Nephron (organoid): ENCODE results near the gene SP2.

ENCODE experiments used
- H3K27ac Mint-ChIP-seq, 3 experiments: 2 replicates each; pipeline ENCODE4 v1.8.0; 2020; ENCODE audit warnings: mixed read lengths in 3 of 3, mild to moderate bottlenecking in 2 of 3, moderate library complexity in 1 of 3
- H3K27me3 Mint-ChIP-seq: 2 replicates; pipeline ENCODE4 v1.8.0; 2021; ENCODE audit warnings: low read depth, mild to moderate bottlenecking, moderate library complexity, mixed read lengths
- H3K36me3 Mint-ChIP-seq: 2 replicates; pipeline ENCODE4 v1.8.0; 2020; ENCODE audit warnings: low read depth, mixed read lengths
- H3K4me1 Mint-ChIP-seq: 2 replicates; pipeline ENCODE4 v1.8.0; 2020; ENCODE audit warnings: mixed read lengths
- H3K4me3 Mint-ChIP-seq, 3 experiments: 2 replicates each; pipeline ENCODE4 v1.8.0; 2020; ENCODE audit warnings: mild to moderate bottlenecking in 3 of 3, mixed read lengths in 3 of 3, moderate library complexity in 2 of 3
- H3K9me3 Mint-ChIP-seq: 2 replicates; pipeline ENCODE4 v1.8.0; 2020; ENCODE audit warnings: mixed read lengths
- TF ChIP-seq, protein P1 (sequence below), 3 experiments: fragments of 200-600 bp; sonication (generic); IDR thresholded peaks; one replicate each; pipeline ENCODE4 v1.5.0; 2021; ENCODE audit warnings: antibody characterized with exemption in 3 of 3; ENCODE audit not compliant: unreplicated experiment in 3 of 3

The SP2 gene

DNA sequence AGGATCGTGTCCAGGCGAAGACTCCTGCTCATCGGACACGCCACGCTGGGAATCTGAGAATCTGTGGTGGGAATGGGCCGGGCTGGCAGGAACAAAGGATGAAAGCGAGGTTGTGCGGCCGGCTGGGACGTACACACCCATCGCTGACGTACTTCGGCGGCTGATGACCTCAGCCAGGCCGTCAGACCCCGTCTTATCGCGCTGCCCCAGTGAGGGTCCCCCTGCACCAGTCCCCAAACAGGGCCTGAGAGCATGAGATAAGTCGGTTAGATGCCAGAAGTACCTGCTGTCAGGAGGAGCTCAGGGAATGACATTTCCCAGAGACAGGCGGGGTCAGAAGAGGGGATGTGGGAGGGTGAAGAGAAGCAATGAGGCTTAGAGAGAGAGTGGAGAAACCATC lies 29.1 kb upstream of the SP2 start:
- no peak overlapping the region for H3K4me3 Mint-ChIP-seq
- TF ChIP-seq, protein P1, sequence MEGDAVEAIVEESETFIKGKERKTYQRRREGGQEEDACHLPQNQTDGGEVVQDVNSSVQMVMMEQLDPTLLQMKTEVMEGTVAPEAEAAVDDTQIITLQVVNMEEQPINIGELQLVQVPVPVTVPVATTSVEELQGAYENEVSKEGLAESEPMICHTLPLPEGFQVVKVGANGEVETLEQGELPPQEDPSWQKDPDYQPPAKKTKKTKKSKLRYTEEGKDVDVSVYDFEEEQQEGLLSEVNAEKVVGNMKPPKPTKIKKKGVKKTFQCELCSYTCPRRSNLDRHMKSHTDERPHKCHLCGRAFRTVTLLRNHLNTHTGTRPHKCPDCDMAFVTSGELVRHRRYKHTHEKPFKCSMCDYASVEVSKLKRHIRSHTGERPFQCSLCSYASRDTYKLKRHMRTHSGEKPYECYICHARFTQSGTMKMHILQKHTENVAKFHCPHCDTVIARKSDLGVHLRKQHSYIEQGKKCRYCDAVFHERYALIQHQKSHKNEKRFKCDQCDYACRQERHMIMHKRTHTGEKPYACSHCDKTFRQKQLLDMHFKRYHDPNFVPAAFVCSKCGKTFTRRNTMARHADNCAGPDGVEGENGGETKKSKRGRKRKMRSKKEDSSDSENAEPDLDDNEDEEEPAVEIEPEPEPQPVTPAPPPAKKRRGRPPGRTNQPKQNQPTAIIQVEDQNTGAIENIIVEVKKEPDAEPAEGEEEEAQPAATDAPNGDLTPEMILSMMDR (IDR thresholded peaks at IDR 0.05; ENCODE audit: unreplicated experiment in 3 of 3), result no peak

DNA sequence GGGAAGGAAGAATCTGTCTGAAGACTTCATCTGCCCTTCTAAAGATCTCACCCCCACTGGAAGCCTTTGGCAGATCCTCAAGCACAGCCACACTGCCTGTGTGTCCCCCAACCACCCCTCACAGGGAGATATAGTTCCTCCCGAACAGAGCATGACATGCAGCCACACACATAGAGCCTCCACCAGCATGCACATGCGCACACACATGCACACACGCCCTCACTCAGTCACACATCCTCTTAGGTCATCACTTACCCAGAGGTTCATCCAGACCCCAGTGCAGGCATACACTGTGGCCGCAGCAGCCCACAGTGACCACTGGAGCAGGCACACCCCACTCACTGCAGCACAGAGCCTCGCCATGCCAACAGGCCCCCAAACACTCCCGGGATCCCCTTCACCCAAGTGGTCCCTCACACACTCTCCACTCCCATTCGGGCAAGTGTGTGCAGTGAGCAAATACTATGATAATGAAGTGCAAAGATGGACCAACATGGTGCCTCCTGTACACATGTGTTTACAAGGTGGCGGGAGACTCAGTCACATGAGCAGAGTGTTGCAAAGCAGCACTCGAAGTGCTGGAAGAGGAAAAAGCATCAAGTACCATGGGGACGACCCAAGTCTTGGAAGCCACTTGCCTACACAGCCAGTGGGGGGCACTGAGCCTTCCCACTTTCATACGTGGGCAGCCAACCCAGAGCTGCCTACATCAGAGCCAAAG lies 28.1 kb upstream of the SP2 start:
- H3K27ac Mint-ChIP-seq, result no peak overlapping the region
- TF ChIP-seq, protein P1 (IDR thresholded peaks at IDR 0.05; ENCODE audit: unreplicated experiment in 3 of 3), result no peak
- peaks cover 82% of the 10 kb centered on the region for H3K27me3 Mint-ChIP-seq
- peaks cover 16% of the 10 kb centered on the region for H3K4me1 Mint-ChIP-seq
- H3K36me3 Mint-ChIP-seq, result no peaks in the 10 kb centered on the region
- H3K9me3 Mint-ChIP-seq, result no peaks in the 10 kb centered on the region
- no peak overlapping the region for H3K4me3 Mint-ChIP-seq

More for the DNA sequence above, 29.1 kb upstream of the SP2 start:
- Mint-ChIP-seq H3K9me3 (no peaks in the 10 kb centered on the region), H3K36me3 (no peaks in the 10 kb centered on the region), H3K27me3 (peaks cover 81% of the 10 kb centered on the region), H3K27ac (no peak overlapping the region), H3K4me1 (peaks cover 15% of the 10 kb centered on the region)

DNA sequence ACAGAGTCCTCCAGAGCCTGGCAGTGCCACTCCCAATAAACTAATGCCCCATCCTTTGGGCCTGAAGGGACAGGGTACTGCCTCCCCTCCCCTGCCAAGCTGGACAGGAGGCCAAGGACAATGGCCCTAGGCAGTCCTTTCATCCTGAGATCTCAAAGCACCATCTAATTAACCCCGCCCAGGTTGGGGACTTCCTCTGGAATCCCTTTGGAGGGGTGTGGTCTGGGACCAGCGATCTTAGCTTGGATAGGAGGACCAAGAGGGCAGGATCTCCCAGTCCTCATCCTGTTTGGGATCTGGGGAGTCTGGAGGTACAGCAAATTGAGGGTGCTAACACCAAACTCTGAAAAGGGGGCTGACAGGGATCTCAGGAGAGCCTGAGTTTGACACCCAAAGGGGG lies 26.9 kb upstream of the SP2 start:
- TF ChIP-seq, protein P1 (IDR thresholded peaks at IDR 0.05; ENCODE audit: unreplicated experiment in 3 of 3), result no peak
- Mint-ChIP-seq H3K36me3 (no peaks in the 10 kb centered on the region), H3K9me3 (no peaks in the 10 kb centered on the region), H3K27ac (no peak overlapping the region), H3K27me3 (peaks cover 90% of the 10 kb centered on the region), H3K4me3 (no peak overlapping the region), H3K4me1 (peaks cover 23% of the 10 kb centered on the region)

DNA sequence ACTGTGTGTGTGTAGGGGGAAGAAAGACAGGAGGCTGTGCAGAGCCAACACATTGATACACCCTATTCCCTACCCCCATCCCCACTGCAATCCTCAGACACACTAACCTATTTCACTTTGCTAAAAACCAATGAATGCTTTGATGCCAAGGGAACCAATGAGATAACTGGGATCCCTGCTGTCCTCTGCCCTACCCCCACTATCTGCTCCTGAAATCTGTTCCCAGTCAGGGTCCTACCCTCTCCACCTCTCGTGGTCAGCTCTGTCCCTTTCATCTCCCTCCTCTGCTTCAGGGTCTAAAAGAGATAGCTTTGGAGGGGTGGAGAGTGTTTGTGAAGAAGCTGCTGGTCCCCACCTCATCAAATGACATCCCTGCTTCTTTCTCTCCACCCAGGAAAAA lies 26.0 kb upstream of the SP2 start:
- Mint-ChIP-seq H3K4me3 (no peak overlapping the region), H3K9me3 (no peaks in the 10 kb centered on the region), H3K36me3 (no peaks in the 10 kb centered on the region), H3K27ac (no peak overlapping the region), H3K4me1 (peaks cover 26% of the 10 kb centered on the region), H3K27me3 (peaks cover 95% of the 10 kb centered on the region)
- TF ChIP-seq, protein P1 (IDR thresholded peaks at IDR 0.05; ENCODE audit: unreplicated experiment in 3 of 3), result no peak

DNA sequence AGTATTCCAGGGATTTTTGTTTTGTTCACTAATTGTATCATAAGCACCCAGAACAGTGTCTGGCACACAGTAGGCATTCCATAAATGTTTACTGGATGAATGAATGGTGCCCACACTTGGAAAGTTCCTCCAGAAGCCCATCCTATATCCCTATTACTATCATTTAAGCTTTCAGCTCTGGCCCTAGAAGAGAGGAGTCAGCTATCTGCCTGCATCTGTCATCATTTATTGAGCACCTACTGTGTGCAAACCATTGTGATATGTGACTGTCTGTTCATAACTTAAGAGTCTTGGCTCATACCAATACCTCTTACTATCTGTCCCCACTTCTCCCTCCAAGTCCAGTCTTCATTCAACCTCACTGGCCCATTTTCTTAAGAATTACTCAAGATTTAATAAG lies 25.0 kb upstream of the SP2 start:
- Mint-ChIP-seq H3K9me3 (no peaks in the 10 kb centered on the region), H3K4me3 (no peak overlapping the region), H3K4me1 (peaks cover 33% of the 10 kb centered on the region), H3K27ac (no peak overlapping the region), H3K27me3 (peaks cover 94% of the 10 kb centered on the region), H3K36me3 (no peaks in the 10 kb centered on the region)
- TF ChIP-seq, protein P1 (IDR thresholded peaks at IDR 0.05; ENCODE audit: unreplicated experiment in 3 of 3), result no peak

DNA sequence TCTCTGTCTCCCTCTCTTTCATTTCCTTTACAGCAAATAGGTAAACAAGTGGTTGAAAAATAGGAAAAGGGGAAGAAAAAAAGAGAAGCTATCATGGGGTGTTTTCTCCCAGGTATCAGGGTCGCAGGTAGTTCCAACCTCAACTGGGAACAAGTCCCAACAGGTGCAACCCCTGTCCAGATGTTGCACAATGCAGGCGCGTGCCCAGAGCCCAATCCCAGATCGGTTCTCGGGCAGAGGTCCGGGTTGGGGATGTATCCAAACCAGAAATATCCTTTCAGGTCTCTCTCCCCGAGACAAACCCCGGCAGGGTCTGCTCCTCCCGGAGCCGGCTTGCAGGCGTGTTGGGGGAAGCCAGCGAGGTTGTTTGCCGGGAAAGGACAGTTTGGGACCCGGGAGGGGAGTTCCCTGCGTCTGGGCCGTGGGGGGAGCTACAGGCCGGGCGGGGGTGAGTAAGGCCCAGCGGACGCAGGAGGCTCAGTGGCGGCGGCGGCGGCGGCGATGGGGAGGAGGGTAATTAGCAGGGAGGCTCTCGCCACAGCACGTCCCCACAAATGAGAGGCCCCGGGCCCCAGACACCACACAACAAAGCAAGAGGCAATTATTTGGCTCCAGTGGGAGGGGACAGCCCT lies 23.9 kb upstream of the SP2 start:
- Mint-ChIP-seq H3K4me3 (peak overlapping the region in 2 of 3 experiments; percentile 30 to 35), H3K9me3 (no peaks in the 10 kb centered on the region), H3K4me1 (peaks cover 33% of the 10 kb centered on the region), H3K27me3 (peaks cover 83% of the 10 kb centered on the region), H3K36me3 (no peaks in the 10 kb centered on the region), H3K27ac (no peak overlapping the region)
- TF ChIP-seq, protein P1 (IDR thresholded peaks at IDR 0.05; ENCODE audit: unreplicated experiment in 3 of 3), result no peak
